ENCODE measurements around the gene LRRC1. TPM values are rescaled to one million over a fixed set of nuclear protein-coding genes. Genes with fewer than 3 reads are reported as not detected.

Gene LRRC1
- total and polyA plus RNA-seq, 2 of the 8 experiments (the other 6 are each of a cell fraction or from before 2014, with no cell fraction given), result 6.7 to 15.9 TPM

DNA sequence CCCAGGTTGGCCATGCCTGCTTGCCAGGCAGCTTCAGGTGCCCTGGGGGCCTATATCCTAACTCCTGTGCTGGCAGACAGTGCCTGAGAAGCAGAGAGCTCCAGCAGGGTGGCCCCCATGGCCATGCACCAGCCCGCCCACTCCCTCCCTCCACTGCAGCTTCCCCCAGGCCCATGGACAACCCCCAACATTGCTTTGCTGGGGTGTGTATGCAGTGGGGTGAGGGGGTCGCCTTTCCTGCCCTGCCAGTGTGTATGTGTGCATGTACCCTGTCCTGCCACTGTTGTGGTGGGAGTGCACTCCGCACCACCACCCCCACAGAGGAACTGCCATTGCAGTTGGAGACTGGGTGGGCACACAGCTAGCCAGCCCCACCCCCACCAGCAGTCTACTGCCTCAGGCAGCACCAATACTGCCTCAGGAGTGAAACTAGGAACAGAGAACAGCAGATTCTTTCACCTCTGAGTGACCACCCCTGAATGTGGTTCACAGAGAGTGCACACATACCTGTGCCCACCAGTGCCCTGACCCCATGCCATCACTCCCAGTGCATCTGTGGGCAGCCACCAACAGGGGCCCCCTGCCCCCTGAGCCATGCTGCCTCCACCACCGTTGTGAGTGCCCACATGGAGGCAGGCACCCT lies 151.1 kb downstream of the LRRC1 start (continued):
- TF ChIP-seq CBX5 (IDR thresholded peaks at IDR 0.05; ENCODE audit: low read depth, low read length), result no peak
